ENCODE data around the gene HIVEP3.

The HIVEP3 gene

DNA sequence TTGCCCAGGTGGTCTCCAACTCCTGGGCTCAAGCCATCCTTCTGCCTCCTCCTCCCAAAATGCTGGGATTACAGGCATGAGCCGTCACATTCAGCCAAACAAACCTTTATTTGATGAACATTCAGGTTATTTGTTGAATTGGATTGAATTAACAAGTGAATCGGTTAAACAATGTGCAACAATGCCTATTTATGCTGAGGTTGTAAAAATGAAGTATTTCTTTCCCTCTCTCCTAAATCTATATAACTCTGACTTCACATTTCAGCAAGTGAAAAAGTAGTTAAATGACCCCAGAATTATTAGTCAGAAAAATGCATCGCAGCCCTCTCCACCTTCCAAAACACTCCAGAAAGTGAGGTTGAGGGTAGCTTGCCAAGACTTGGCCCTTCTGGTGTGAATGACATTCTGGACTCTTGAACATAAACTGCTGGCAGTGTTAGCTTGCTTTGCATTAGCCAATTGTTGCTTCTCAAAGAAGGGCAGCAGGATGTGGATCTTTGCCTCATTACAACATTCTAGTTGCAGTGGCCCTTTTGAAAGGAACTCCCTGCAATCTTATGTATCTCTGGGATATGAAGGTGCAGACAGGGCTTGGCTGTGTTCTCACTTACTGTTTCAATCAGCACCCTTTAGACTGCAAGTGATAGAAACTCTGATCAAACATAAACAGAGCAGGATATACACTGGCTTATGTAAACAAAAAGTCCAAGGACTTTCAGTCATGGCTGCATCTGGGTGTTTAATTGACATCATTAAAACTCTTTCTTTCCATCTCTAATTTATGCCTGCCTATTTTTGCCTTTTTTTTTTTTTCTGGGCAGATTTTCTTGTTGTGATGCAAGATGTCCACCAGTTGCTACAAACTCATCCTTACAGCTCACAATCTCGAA, 456.7 kb downstream of the HIVEP3 start:
- Histone ChIP-seq H3K9ac (ENCODE audit: low read depth, low read length) (no peak overlapping the region), H3K9me3 (ENCODE audit: insufficient read depth, low read depth, low read length) (no peaks in the 10 kb centered on the region), H3K4me1 (ENCODE audit: insufficient read depth, low read length) (no peaks in the 10 kb centered on the region), H3K36me3 (ENCODE audit: insufficient read depth, low read depth, low read length) (no peaks in the 10 kb centered on the region), H3K27ac (ENCODE audit: low read length) (no peak overlapping the region), H3K27me3 (ENCODE audit: insufficient read depth, low read length) (no peaks in the 10 kb centered on the region), H3K4me3 (ENCODE audit: low read length) (no peak overlapping the region)

DNA sequence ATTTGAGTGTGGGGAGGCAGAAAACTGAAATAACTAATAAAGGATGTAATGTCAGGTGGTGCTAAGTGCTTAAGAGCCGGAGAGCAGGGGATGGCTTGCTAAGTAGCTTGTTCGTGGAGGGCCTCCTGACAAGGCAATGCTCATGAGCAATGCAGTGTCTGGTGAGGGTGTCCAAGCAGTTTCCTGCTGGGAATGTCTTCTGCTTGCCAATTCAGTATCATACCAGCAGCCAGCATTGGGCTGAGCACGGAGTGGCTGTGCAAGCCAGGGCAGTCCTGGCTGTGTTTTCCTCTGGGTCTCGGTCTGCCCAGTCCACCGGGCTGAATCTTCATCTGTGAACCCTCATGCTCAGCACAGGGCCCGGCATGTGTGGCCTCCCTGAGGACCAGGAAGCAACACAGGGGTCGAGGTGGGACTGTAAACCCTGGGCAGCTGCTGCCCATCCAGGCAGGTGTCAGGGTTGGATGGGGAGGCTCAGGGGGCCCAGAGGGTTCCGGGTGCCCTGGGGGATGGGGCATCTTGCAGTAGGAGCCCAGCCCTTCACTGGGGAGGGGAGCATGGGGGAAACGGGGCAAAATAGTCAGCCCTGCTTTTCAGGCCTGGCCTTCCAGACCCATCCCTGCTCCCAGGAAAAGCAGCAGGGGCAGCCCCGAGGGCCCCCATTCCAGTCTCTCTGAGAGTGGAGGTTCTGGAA, 461.7 kb downstream of the HIVEP3 start:
- H3K27ac ChIP-seq (ENCODE audit: low read length) = no peak overlapping the region
- no peaks in the 10 kb centered on the region for H3K27me3 ChIP-seq (ENCODE audit: insufficient read depth, low read length)
- H3K9me3 ChIP-seq (ENCODE audit: insufficient read depth, low read depth, low read length) = no peaks in the 10 kb centered on the region
- no peak overlapping the region for H3K9ac ChIP-seq (ENCODE audit: low read depth, low read length)
- no peaks in the 10 kb centered on the region for H3K4me1 ChIP-seq (ENCODE audit: insufficient read depth, low read length)
- H3K4me3 ChIP-seq (ENCODE audit: low read length) = no peak overlapping the region
- no peaks in the 10 kb centered on the region for H3K36me3 ChIP-seq (ENCODE audit: insufficient read depth, low read depth, low read length)

Data from iPS-20b (cell line).